Measurements from ENCODE around the gene UCK1. TPM values are rescaled to one million over a fixed set of nuclear protein-coding genes. Genes with fewer than 3 reads are reported as not detected.
A peak's percentile ranks its signal among the peaks of the same experiment; 100 is the strongest.

The UCK1 gene
- 23.5 TPM for total RNA-seq
- long read RNA-seq, transcript UCK1-204 (7 exons, 2,167 nt) = major isoform, 37 of 56 reads
- long read RNA-seq, partial matches to known transcripts = 3 of 56 reads
- long read RNA-seq, other reads (novel, unspliced or antisense) = 10 of 56 reads

DNA sequence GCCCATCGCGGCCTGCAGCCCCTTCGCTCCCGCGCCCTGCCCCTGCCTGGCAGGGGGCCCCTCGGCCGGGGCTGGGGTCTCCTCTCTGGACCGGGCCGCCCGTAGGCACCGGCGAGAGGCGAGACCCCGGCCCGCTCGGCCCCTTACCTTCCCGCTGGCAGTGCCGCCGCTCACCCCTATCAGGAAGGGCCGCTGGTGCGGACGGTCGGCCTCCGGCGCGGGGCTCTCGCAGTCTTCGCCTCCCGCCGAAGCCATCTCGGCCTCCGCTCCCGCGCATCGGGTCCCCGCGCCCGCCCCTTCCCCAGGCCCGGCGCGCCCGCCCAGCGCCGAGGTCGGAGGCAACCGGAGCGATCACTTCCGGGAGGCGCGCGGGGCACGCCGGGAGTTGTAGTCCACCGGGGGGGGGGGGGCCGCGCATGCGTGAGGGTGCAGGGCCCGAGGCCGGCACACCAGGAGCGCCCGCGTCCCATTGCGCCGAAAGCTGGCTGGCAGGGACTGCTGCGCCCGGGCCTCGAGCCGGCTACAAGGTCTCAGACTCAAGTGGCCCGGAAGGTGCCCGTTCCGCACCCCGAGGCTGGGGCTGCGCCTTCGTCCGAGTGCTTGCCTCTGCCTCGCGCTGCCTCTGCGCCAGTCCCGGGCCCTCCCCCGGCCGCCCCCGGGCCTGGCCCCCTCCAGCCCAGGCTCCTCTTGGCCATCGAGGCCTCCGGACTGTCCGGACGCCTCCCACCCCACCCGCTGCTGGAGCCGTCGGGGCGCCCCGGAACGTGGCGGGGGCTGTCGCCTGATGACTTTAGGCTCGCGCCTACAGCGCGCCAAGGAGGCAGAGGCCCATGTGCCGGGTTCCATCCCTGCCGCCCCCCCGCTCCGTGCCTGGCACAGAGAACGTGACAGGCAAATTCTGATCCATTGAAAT lies at the start of gene UCK1:
UCK1 (minus strand) TSS at position 344 of the 913 bp plus-strand sequence; CDS start at position 255, 89 bp downstream.
- DNase-seq (ENCODE audit: missing footprints) = peak; percentile 91
- intact Hi-C loops (cut with DNase I) = no loop called here

DNA sequence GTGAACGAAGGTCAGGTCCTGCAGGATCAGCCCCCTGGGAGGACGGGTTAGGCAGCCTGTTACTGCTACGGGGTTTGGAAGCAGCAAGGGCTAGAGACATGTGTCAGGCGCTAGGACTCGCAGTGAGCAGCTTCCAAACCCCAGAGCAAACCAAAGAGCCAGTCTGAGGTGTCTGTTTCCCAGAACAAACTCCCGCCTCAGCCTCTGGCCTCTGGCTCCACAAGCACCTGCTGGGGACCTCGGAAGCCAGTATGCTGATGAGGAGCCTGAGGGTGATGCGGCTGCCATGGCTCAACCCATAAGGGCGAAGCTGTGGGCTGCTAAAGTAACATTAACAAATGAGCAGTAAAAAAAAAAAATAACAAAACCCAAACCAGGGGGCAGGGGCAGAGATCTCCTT lies 49.3 kb upstream of the UCK1 start:
- DNase-seq (ENCODE audit: missing footprints) = no peak
- intact Hi-C loops (cut with DNase I) = no loop called here
- no peak for ATAC-seq

More for the DNA sequence above, at the start of gene UCK1:
- ATAC-seq = peak; percentile 98

DNA sequence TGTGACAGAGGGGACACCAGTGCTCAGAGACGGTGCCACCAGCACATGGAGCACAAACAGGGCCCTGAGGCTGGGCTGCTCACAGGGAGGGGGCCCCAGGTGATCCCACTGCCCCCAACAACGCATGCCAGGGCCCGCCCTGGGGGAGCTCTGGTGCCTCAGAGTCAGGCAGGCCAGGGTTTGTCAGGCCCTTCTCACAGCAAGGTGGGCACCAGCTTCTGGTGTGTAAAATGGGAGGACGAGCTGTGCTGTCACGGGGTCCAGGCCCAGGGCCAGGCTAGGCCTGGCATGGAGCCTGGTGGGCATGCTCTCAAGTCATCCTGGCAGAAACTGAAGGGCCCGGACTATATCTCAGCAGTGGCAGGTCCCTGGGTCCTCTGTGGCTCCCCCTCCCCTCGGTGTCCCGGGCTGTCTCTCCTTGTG lies 48.7 kb upstream of the UCK1 start:
- no peak for DNase-seq (ENCODE audit: missing footprints)
- intact Hi-C loops (cut with DNase I) = no loop called here
- peak; percentile 78 for ATAC-seq

DNA sequence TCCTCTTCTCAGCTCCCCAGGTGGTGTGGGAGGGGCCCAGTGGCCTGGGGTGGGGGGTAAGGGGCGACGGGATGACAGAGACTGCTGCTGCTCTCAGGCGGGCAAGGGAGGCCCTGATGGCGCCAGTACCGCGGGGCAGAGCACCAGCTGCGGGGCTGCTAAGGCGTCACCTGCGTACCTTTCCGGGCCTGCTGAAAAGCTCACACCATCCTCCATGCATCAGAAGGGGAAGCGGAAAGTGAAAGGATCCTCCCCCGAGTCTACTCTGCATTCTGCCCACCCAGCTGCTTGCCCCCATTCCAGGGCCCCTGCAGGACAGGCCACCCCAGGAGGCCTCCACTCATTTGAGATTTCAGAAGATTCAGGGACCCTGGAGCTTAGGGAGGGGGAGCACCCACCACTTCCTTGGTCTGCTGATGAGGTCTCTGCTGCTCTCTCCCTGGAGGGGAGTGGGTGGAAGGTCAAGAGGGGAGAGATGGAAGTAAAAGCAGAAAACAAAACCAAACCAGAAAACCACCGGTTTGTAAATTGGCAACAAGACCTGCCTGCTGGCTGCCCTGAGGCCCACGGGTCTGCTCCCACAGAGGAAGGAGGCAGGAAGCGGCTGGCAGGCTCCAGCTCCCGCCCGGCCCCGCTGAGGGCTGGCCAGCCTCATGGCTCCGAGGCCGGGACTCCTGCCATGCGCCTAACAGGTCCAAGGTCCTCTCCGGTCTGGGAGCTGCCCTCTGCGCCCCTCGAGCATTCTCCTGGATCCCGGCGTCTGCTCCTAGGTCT lies 47.9 kb upstream of the UCK1 start:
- intact Hi-C loops (cut with DNase I) = no loop called here
- ATAC-seq (no peak), DNase-seq (ENCODE audit: missing footprints) (no peak)

DNA sequence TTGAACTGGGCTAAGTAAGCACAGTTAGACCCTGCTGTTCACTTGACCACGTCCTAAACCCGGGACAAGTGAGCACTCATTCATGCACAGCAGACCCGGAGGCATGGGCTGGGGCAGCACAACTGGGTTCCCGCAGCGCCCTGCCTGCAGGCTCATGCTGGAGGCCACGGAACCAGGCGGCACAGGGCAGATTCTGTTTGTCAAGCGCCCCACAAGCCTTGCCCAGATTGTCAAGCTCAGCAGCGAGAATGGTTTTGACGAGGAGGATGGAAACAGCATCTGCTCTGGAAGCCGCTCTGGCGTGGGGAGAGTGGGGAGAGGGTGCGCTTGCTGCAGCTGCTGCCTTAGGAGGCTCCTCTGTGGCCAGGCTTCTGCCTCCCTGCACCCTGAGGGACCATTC lies 47.0 kb upstream of the UCK1 start:
- no peak for ATAC-seq
- no peak for DNase-seq (ENCODE audit: missing footprints)
- intact Hi-C loops (cut with DNase I) = no loop called here

DNA sequence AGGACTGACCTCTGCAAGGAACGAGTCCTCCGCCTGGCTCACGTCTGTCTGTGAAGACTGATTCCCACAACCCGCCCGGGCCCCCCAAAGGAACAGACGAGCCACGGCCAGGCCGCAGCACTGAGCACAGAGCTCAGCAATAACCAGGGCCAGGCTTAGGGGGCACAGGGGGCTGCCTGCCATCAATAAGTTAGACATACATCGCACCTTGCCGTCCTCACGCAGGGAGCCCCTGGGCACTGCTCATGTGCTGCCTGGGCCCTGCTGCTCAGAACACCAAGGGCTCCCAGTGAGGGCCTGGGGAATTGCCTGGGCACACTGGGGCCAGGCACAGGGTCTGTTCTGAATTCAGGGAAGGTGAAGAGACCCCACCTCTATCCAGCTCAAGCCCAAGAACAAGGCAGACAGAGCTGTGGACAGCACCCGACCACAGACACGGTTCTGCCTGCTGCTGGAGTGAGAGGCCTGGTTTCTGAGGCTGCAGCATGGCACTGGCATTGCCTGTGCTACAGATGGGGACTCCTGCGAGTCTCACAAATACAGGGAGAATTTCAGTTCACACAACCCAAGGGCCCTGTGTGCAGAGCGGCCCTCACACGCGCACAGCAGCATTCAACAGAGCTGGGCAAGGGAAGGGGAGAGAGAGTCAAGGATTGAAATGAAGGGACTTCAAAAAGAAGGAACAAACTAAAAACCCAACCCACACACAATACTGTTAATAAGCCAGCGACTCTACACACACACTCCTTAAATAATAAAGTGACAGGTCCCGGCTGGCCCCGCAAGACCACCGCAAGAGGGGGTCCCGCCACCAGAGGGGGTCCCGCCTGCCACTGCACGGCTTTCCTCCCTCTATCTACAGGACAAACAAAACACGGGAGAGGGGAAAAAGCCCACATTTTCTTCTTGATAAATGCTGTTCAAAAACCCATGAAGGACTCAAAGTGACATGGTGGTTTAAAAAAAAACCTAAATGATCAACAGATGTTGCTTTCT lies 46.2 kb upstream of the UCK1 start:
- intact Hi-C loops (cut with DNase I) = no loop called here
- no peak for ATAC-seq
- no peak for DNase-seq (ENCODE audit: missing footprints)

DNA sequence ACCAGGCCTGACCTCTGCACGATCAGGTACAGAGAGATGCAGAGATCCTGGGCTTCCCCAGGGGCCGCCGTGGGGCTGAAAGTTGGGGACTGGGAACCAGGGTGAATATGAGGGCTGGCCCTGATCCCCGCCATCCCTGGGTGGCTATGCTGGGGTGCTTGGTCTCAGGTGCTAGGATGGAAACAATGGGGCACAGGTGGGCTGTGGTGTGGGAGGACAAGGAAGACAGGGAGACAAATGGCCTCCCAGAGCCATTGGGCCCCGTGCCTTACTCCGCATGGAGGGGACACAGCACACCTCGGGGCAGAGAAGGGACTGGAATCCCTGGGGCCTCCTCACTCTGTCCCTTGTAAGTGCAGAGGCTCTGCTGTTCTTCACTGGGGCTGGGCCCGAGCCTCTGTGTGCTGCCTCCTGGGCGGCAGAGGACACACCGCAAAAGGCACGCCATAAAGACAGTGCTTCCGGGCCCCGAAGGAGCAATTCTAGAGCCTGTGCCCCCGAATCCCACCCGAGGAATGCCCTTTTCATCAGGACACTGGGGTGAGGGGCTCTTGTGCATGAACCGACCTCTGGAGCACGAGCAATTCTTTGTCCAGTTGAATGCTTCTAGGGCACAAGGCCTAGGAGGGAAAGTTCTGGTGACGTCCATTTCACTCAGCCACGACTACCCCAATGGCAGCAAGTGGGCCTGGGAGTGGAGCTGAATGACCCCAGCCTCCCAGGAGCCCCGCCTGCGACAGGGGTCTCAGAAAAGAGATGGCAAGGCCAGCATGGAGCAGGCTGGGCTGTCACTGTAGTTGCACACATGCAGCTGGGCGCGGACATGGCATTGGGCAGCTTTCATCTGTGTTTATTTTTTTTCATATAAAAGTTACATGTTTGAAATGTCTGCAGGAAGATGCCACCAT lies 45.1 kb upstream of the UCK1 start:
- intact Hi-C loops (cut with DNase I) = no loop called here
- DNase-seq (ENCODE audit: missing footprints) = no peak
- ATAC-seq = no peak

DNA sequence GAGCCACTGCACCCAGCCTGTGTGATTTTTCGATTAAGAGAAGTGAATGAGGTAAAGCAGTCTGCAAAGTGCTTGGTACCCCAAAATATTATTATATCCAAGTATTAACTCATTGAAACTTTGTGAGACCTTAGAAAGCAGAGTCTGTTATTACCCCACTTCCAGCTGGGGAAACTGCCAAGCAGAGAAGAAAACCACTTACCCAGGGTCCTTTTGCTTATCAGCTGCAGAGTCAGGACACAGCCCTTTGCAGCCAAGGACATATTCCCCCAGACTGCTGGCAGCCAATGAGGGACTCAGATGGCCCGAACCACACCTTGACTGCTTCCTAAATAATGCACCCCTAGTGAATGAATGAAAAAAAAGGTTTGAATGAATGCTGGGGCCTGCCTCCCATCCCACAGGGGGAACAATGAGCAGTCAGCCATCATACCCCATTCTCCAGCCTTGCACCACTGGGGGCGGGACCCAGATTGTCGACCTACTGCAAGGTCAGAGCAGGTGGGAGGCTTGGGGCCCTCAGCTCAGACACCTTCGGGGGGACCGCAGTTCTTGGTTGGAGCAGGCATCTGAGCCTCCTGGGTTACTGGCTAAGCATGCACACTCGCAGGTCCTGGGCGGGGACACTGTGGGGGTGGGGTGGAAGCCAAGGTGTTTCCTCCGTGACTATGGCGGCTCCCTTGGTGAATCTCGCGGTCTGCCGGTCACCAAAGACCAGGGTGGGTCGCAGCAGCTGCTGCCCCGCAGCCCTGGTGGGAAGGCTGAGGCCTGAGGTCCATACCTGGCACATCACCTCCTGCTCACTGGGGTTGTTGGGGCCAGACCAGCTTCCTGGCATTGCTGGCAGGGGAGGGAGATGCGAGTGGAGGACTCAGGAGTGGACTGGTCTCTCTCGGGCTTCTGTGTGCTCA lies 43.9 kb upstream of the UCK1 start:
- intact Hi-C loops (cut with DNase I) = no loop called here
- DNase-seq (ENCODE audit: missing footprints) (no peak), ATAC-seq (peak; percentile 42)

DNA sequence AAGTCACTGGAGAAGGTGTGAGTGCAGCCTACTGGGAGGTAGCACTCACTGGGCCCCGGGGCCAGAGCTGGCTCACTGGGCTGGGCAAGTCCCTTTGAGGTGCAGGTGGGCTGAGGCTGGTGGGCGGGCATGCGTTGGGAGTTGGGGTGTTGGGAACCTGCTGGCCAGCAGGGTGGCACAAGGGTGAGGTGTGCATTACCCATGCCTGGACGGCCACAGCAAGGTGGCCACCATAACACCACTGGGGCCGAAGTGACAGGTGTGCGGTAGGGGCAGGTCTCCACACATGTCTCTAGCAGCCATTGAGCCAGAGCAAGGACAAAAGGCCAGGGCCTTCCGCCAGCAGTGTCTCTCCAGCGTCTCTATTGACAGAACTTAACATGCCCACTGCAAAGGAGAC lies 36.8 kb upstream of the UCK1 start:
- DNase-seq (ENCODE audit: missing footprints) (no peak), ATAC-seq (no peak)
- intact Hi-C loops (cut with DNase I) = no loop called here

DNA sequence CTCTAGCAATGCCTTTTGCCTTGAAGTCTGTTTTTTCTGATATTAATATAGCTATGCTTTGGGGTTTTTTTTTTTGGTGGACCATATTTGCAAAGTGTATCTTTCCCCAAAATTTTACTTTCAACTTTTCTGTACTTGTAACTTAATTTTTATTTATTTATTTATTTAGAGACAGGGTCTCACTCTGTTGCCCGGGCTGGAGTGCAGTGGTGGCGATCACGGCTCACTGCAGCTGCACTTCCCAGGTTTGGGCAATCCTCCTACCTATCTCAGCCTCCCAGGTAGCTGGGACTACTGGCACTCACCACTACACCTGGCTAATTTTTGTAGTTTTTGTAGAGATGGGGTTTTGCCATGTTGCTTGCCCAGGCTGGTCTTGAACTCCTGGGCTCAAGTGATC lies 35.1 kb upstream of the UCK1 start:
- no peak for ATAC-seq
- DNase-seq (ENCODE audit: missing footprints) = no peak
- intact Hi-C loops (cut with DNase I) = no loop called here

DNA sequence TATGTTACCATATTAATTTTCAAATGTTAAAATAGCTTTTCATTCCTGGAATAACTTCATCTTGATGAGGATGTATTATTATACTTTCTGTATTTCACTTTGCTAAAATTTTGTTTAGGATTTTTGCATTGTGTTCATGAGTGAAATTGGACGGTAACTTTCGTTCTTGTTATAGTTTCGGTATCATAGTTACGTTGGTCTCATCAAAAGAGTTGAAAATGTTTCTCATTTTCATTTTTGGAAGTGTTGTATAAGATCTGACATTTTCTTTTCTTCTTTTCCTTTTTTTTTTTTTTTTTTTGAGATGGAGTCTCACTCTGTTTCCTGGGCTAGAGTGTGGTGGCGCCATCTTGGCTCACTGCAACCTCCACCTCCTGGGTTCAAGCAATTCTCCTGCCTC lies 34.3 kb upstream of the UCK1 start:
- intact Hi-C loops (cut with DNase I) = no loop called here
- ATAC-seq = no peak
- DNase-seq (ENCODE audit: missing footprints) = no peak

DNA sequence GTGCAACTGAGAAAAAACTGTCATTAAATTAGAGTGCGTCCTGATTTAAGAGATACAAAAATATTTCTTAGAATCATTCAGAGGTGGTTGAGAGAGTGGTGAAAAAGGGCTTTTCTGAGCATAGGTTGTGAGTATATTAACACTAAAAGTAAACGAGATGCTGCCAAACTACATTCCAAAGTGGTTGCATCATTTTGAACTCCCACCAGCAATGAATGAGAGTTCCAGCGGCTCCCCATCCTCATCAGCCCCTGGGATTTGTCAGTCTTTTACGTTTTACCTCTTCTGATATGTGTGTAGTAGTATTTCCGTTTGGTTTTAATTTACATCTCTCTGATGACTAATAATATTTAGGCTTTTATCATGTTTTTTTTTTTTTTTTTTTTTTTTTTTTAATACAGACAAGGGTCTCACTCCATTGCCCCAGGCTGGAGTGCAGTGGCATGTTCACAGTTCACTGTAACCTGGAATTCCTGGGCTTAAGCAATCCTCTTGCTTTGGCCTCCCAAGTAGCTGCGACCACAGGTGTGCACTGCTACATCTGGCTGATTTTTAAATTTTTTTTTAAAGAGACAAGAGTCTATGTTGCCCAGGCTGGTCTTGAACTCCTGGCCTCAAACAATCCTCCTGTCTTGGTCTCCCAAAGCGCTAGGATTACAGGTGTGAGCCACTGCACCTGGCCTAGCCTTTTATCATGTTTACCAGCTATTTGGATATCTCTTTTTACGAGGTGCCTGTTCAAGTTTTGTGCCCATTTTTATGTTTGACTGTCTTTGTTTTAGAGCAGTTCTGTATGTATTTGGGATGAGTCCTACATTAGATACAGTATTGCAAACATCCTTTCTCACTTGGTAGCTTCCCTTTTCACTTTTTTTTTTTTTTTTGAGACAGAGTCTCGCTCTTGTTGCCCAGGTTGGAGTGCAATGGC lies 31.2 kb upstream of the UCK1 start:
- no peak for ATAC-seq
- intact Hi-C loops (cut with DNase I) = no loop called here
- DNase-seq (ENCODE audit: missing footprints) = no peak

DNA sequence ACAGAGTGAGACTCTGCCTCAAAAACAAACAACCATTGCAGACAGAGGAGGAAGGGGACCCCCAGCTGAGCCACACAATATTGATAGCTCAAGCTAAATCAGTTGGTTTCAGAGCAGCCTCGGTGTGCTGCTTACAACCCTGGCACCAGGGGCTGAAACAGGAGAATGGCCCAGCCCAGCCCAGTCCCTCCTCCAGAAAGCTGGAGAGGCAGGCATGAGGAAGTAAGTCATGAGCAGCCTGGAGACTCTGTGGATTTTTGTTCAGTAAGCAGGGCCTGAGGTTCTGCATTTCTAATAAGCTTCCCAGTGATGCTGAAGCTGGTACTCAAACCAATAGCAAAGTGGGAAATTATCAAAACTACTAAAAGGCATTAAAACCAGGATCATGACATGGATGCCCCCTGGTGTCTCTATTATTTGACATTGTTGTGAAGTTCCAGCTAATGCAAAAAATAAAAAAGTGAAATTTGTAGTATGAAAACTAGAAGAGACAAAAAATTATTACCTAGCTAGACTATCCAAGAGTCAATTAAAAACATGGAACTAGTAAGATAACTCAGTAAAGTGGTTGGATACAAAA lies 28.4 kb upstream of the UCK1 start:
- DNase-seq (ENCODE audit: missing footprints) (no peak), ATAC-seq (no peak)
- intact Hi-C loops (cut with DNase I) = no loop called here

DNA sequence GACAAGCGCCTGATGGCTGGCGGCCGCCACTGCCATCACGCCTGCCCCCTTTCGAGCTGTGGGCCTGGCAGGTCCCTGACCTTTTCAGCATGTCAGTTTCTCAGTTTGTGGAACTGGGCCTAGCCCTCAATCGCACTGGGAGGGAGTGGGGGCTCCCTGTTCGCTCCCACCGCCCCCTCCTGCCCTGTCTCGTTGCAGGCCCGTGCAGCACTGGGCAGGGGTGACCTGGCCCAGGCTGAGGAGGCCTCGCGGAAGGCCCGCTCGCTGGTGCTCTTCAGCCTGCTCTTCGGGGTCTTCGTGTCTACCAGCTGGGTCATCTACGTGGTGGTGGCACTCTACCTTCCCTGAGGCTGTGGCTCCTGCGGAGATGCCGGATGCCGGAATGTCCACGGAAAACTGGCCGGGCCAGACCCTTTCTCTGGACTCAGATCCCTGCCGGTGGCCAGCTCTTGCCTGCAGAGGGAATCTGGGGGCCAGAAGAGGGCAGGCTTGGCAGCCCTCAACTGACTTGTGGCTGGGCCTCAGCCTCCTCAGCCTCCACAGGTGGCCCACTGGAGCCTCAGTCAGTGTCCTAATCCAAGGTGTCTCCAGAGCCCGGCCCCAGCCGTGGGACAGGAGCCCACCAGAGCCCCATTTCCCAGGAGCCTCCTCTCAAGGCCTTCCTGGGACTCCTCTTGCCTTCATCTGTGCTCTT lies 26.9 kb upstream of the UCK1 start:
- intact Hi-C loops (cut with DNase I) = no loop called here

More for the DNA sequence above, 26.9 kb upstream of the UCK1 start:
- DNase-seq (ENCODE audit: missing footprints) = no peak
- no peak for ATAC-seq
